Measurements from ENCODE around the gene CDC25C.

Gene CDC25C

GRCh38 chr5:138276402-138277054 lies 55.1 kb downstream of the CDC25C start:
- H3K36me3 ChIP-seq (ENCODE audit: insufficient read depth, low read length), result no peaks in the 10 kb centered on the region
- TF ChIP-seq EZH2 (IDR thresholded peaks at IDR 0.05) (no peak), FOXP2 (optimal IDR thresholded peaks at IDR 0.05; ENCODE audit: control extremely low read depth, extremely low read length, insufficient read depth) (no peak), POLR2AphosphoS5 (IDR thresholded peaks at IDR 0.05; ENCODE audit: borderline replicate concordance, low read depth, low read length) (no peak)
- no peak for DNase-seq (ENCODE audit: low read depth, low spot score)
- no peak overlapping the region for H3K4me3 ChIP-seq
- H3K9ac ChIP-seq (ENCODE audit: insufficient read length), result no peak overlapping the region
- H3K9me3 ChIP-seq (ENCODE audit: low read depth, low read length), result no peaks in the 10 kb centered on the region
- H3K27ac ChIP-seq, result no peak overlapping the region

DNA sequence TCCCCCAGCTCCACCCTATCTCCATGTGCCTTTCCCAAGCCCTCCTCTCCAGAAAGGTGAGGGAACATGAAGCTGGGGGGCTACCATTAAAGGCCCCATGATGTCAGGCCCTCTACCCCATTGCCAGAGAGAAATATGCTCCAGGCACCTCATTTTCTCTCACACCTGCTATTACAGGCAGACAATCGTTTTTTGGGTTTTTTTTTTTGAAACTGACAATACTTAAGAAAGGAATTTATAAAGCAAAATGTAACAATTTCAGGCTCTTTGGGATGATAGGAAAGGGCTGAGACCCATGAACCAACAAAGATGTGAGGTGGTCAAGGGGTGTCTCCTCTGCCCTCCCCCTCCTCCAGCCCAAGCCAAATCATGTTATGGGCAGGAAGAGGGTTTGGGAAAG lies 55.7 kb downstream of the CDC25C start:
- no peak overlapping the region for H3K9ac ChIP-seq (ENCODE audit: insufficient read length)
- H3K27ac ChIP-seq, result no peak overlapping the region
- TF ChIP-seq FOXP2 (optimal IDR thresholded peaks at IDR 0.05; ENCODE audit: control extremely low read depth, extremely low read length, insufficient read depth) (no peak), POLR2AphosphoS5 (IDR thresholded peaks at IDR 0.05; ENCODE audit: borderline replicate concordance, low read depth, low read length) (no peak), EZH2 (IDR thresholded peaks at IDR 0.05) (no peak)
- H3K36me3 ChIP-seq (ENCODE audit: insufficient read depth, low read length), result no peaks in the 10 kb centered on the region
- DNase-seq (ENCODE audit: low read depth, low spot score), result no peak
- H3K4me3 ChIP-seq, result no peak overlapping the region
- H3K9me3 ChIP-seq (ENCODE audit: low read depth, low read length), result no peaks in the 10 kb centered on the region

DNA sequence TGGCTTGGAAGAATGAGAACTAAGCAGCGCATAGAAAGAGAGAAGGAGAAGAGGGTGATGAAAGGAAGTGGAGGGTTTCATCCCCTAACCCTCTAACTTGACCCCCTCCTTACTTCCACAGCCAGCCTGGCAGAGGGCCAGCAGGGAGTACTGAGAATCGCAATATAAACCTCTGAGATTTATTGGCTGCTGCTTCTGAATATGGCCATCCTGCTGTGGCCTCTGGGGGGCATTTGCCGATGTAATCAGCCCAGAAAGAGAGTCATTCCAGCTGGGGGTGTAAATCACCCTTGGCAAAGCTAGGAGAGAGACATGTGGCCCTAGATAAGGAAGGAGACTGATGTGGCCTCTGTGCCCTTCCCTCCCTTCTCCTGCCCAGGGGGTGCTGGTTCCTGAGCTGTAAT lies 56.2 kb downstream of the CDC25C start:
- Histone ChIP-seq H3K9me3 (ENCODE audit: low read depth, low read length) (no peaks in the 10 kb centered on the region), H3K9ac (ENCODE audit: insufficient read length) (no peak overlapping the region), H3K36me3 (ENCODE audit: insufficient read depth, low read length) (no peaks in the 10 kb centered on the region), H3K4me3 (no peak overlapping the region), H3K27ac (no peak overlapping the region)
- DNase-seq (ENCODE audit: low read depth, low spot score), result no peak
- TF ChIP-seq POLR2AphosphoS5 (IDR thresholded peaks at IDR 0.05; ENCODE audit: borderline replicate concordance, low read depth, low read length) (no peak), EZH2 (IDR thresholded peaks at IDR 0.05) (no peak), FOXP2 (optimal IDR thresholded peaks at IDR 0.05; ENCODE audit: control extremely low read depth, extremely low read length, insufficient read depth) (no peak)

GRCh38 chr5:138274189-138274853 lies 57.3 kb downstream of the CDC25C start, which contains the start of gene GFRA3:
Gene GFRA3, minus strand, starts transcription at chr5:138274621. Its CDS starts 197 bp downstream, at chr5:138274424.
- no peak within 1 kb of the TSS for H3K27ac ChIP-seq
- H3K4me3 ChIP-seq, result no peak within 1 kb of the TSS
- H3K36me3 ChIP-seq (ENCODE audit: insufficient read depth, low read length), result no peaks in the 10 kb centered on the region
- TF ChIP-seq FOXP2 (optimal IDR thresholded peaks at IDR 0.05; ENCODE audit: control extremely low read depth, extremely low read length, insufficient read depth), result no peak
- no peak for TF ChIP-seq POLR2AphosphoS5 (IDR thresholded peaks at IDR 0.05; ENCODE audit: borderline replicate concordance, low read depth, low read length)
- no peak for TF ChIP-seq EZH2 (IDR thresholded peaks at IDR 0.05)
- H3K9me3 ChIP-seq (ENCODE audit: low read depth, low read length), result no peaks in the 10 kb centered on the region
- DNase-seq (ENCODE audit: low read depth, low spot score), result no peak
- no peak within 1 kb of the TSS for H3K9ac ChIP-seq (ENCODE audit: insufficient read length)

DNA sequence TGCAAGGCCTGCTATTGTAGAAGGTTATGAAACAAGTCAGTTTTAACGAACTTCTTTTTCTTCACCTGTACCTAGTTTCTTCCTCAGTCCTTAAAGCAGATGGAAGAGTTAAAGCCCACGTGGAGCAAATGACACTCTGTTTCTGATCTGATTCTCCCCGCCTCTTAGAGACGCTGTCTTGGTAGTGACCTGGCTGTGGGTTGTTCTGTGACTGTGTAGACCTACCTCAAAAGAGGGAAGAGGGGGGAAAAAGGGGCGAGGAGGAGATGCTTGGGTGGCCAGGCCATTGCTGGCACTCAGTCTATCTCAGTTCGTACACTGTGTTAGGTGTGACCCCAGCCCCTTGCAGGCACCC lies 57.8 kb downstream of the CDC25C start:
- no peak for TF ChIP-seq EZH2 (IDR thresholded peaks at IDR 0.05)
- TF ChIP-seq POLR2AphosphoS5 (IDR thresholded peaks at IDR 0.05; ENCODE audit: borderline replicate concordance, low read depth, low read length), result no peak
- TF ChIP-seq FOXP2 (optimal IDR thresholded peaks at IDR 0.05; ENCODE audit: control extremely low read depth, extremely low read length, insufficient read depth), result no peak
- Histone ChIP-seq H3K9ac (ENCODE audit: insufficient read length) (no peak overlapping the region), H3K36me3 (ENCODE audit: insufficient read depth, low read length) (no peaks in the 10 kb centered on the region), H3K27ac (no peak overlapping the region), H3K4me3 (no peak overlapping the region), H3K9me3 (ENCODE audit: low read depth, low read length) (no peaks in the 10 kb centered on the region)
- DNase-seq (ENCODE audit: low read depth, low spot score), result no peak

- no peak for DNase-seq (ENCODE audit: low read depth, low spot score)
- Histone ChIP-seq H3K27ac (no peak overlapping the region), H3K9me3 (ENCODE audit: low read depth, low read length) (no peaks in the 10 kb centered on the region), H3K36me3 (ENCODE audit: insufficient read depth, low read length) (no peaks in the 10 kb centered on the region), H3K4me3 (no peak overlapping the region), H3K9ac (ENCODE audit: insufficient read length) (no peak overlapping the region)
- TF ChIP-seq FOXP2 (optimal IDR thresholded peaks at IDR 0.05; ENCODE audit: control extremely low read depth, extremely low read length, insufficient read depth) (no peak), EZH2 (IDR thresholded peaks at IDR 0.05) (no peak), POLR2AphosphoS5 (IDR thresholded peaks at IDR 0.05; ENCODE audit: borderline replicate concordance, low read depth, low read length) (no peak)
Measured at GRCh38 chr5:138272681-138273080, 58.9 kb downstream of the CDC25C start.

DNA sequence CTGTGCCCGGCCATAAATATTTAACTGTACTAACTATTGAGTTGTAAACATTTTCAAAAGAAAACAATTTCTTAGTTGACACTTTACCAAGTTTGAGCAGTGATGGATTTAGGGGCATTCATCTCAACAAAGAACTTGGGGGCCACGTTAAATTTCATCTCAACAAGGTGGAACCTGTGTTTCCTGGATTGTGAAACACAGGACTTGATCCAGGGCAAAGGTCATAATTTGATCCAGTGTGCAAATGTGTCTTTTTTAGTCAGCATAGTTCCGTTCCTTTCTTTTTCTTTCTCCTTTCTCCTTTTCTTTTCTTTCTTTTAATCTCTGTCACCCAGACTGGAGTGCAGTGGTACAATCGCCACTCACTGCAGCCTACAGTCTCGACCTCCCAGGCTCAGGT lies 60.3 kb downstream of the CDC25C start:
- Histone ChIP-seq H3K4me3 (no peak overlapping the region), H3K27ac (no peak overlapping the region), H3K9me3 (ENCODE audit: low read depth, low read length) (no peaks in the 10 kb centered on the region), H3K36me3 (ENCODE audit: insufficient read depth, low read length) (no peaks in the 10 kb centered on the region), H3K9ac (ENCODE audit: insufficient read length) (no peak overlapping the region)
- DNase-seq (ENCODE audit: low read depth, low spot score), result no peak
- TF ChIP-seq EZH2 (IDR thresholded peaks at IDR 0.05), result no peak
- no peak for TF ChIP-seq FOXP2 (optimal IDR thresholded peaks at IDR 0.05; ENCODE audit: control extremely low read depth, extremely low read length, insufficient read depth)
- no peak for TF ChIP-seq POLR2AphosphoS5 (IDR thresholded peaks at IDR 0.05; ENCODE audit: borderline replicate concordance, low read depth, low read length)

DNA sequence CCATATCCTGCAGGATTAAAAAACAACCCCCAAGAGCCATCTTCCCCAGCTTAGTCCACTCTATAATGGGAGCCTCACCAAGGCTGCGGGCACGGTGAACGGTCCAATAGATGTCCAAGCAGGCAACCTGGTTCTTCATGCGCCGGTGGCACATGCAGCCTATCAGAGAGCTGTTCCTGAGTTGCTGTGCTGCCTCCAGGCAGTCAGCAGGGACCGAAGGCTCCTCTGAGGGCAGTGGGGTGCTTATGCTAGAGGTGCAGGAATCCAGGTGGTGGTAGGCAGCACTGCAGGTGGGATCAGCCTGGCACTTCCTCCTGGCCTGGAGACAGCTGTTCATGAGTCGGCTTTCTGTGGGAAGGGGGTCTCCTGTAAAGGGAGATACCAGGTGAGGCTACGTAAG lies 67.4 kb downstream of the CDC25C start:
- no peak for DNase-seq (ENCODE audit: low read depth, low spot score)
- H3K36me3 ChIP-seq (ENCODE audit: insufficient read depth, low read length), result no peaks in the 10 kb centered on the region
- H3K4me3 ChIP-seq, result no peak overlapping the region
- H3K9me3 ChIP-seq (ENCODE audit: low read depth, low read length), result no peaks in the 10 kb centered on the region
- no peak overlapping the region for H3K9ac ChIP-seq (ENCODE audit: insufficient read length)
- no peak for TF ChIP-seq EZH2 (IDR thresholded peaks at IDR 0.05)
- TF ChIP-seq FOXP2 (optimal IDR thresholded peaks at IDR 0.05; ENCODE audit: control extremely low read depth, extremely low read length, insufficient read depth), result no peak
- no peak for TF ChIP-seq POLR2AphosphoS5 (IDR thresholded peaks at IDR 0.05; ENCODE audit: borderline replicate concordance, low read depth, low read length)
- no peak overlapping the region for H3K27ac ChIP-seq

Measured in SK-N-MC (cell line).